CD14-positive monocyte (primary cell): ENCODE measurements around the gene MACROH2A1. TPM values are rescaled to one million over a fixed set of nuclear protein-coding genes. Genes with fewer than 3 reads are reported as not detected.

Experiments used
- DNase-seq, 3 donors: peaks; one replicate each; pipeline ENCODE4 v3.0.0-alpha.2; 2011 to 2022
- H2AFZ ChIP-seq: 2 replicates; pipeline ENCODE4 v1.6.0; 2012; ENCODE audit warnings: mild to moderate bottlenecking, low read depth, low read length, inconsistent platforms; ENCODE audit not compliant: insufficient read depth, poor library complexity, severe bottlenecking
- H3K27ac ChIP-seq, 2 donors: 1 replicate in 1 of 2; 2 replicates in 1 of 2; pipeline ENCODE4 v1.5.1; 2012 to 2013; ENCODE audit warnings: low read length in 2 of 2, control low read depth in 1 of 2, inconsistent platforms in 1 of 2, low read depth in 1 of 2, mild to moderate bottlenecking in 1 of 2
- H3K27me3 ChIP-seq, 2 donors: one replicate each; pipeline versions ENCODE4 v1.6.0 to v1.6.1; 2011 to 2013; ENCODE audit warnings: low read length in 2 of 2; ENCODE audit not compliant: control insufficient read depth in 2 of 2, insufficient read depth in 2 of 2
- H3K36me3 ChIP-seq, 2 donors: replicated peaks in 1 of 2; 1 replicate in 1 of 2; 2 replicates in 1 of 2; pipeline versions ENCODE4 v1.5.1 to v1.6.1; 2012 to 2013; ENCODE audit warnings: low read length in 2 of 2, control low read depth in 1 of 2, inconsistent platforms in 1 of 2, mild to moderate bottlenecking in 1 of 2; ENCODE audit not compliant: insufficient read depth in 2 of 2, control insufficient read depth in 1 of 2
- H3K4me1 ChIP-seq, 2 donors: 1 replicate in 1 of 2; 2 replicates in 1 of 2; pipeline versions ENCODE4 v1.5.1 to v1.6.1; 2012 to 2013; ENCODE audit warnings: low read length in 2 of 2, control low read depth in 1 of 2, inconsistent platforms in 1 of 2, mild to moderate bottlenecking in 1 of 2, moderate library complexity in 1 of 2; ENCODE audit not compliant: insufficient read depth in 2 of 2, control insufficient read depth in 1 of 2
- H3K4me2 ChIP-seq: replicated peaks from 2 replicates; pipeline ENCODE3; 2012; ENCODE audit warnings: low read length, moderate library complexity, mild to moderate bottlenecking; ENCODE audit not compliant: poor library complexity, severe bottlenecking; ENCODE audit errors: extremely low read depth
- H3K4me3 ChIP-seq, 3 experiments: fragments of 200-600 bp in 1 of 3; sonication (generic) in 1 of 3; replicated peaks in 1 of 3; 1 replicate in 2 of 3; 2 replicates in 1 of 3; pipeline ENCODE4 v1.5.1; 2011 to 2013; ENCODE audit warnings: low read length in 3 of 3, mild to moderate bottlenecking in 3 of 3, control low read depth in 2 of 3, low read depth in 2 of 3, inconsistent platforms in 1 of 3, moderate library complexity in 1 of 3
- H3K79me2 ChIP-seq: 2 replicates; pipeline ENCODE4 v1.6.0; 2012; ENCODE audit warnings: mild to moderate bottlenecking, control low read depth, inconsistent platforms, low read length, moderate library complexity; ENCODE audit not compliant: insufficient read depth
- H3K9ac ChIP-seq: 2 replicates; pipeline ENCODE4 v1.6.0; 2017; ENCODE audit warnings: low read length, mild to moderate bottlenecking; ENCODE audit not compliant: insufficient read depth, poor library complexity, severe bottlenecking
- H3K9me3 ChIP-seq, 2 donors: replicated peaks in 1 of 2; 1 replicate in 1 of 2; 2 replicates in 1 of 2; pipeline versions ENCODE4 v1.5.1 to v1.6.1; 2012 to 2013; ENCODE audit warnings: low read length in 2 of 2, control low read depth in 1 of 2; ENCODE audit not compliant: control insufficient read depth in 1 of 2, insufficient read depth in 1 of 2
- H4K20me1 ChIP-seq: 2 replicates; pipeline ENCODE4 v1.6.0; 2012; ENCODE audit warnings: mild to moderate bottlenecking, low read length, control low read depth, moderate library complexity; ENCODE audit not compliant: insufficient read depth
- H3K27ac Mint-ChIP-seq, 7 donors: one replicate each; pipeline ENCODE4 v1.8.0; 2020; ENCODE audit warnings: mild to moderate bottlenecking in 7 of 7, mixed read lengths in 7 of 7, moderate library complexity in 6 of 7, inconsistent platforms in 2 of 7
- H3K27me3 Mint-ChIP-seq, 3 donors: one replicate each; pipeline ENCODE4 v1.8.0; 2021 to 2022; ENCODE audit warnings: low read depth in 3 of 3, mild to moderate bottlenecking in 3 of 3, mixed read lengths in 3 of 3, moderate library complexity in 3 of 3, inconsistent platforms in 1 of 3
- H3K36me3 Mint-ChIP-seq, 2 donors: one replicate each; pipeline ENCODE4 v1.8.0; 2020; ENCODE audit warnings: mixed read lengths in 2 of 2, inconsistent platforms in 1 of 2, mild to moderate bottlenecking in 1 of 2
- H3K4me1 Mint-ChIP-seq: one replicate; pipeline ENCODE4 v1.8.0; 2020; ENCODE audit warnings: mild to moderate bottlenecking, mixed read lengths
- H3K4me3 Mint-ChIP-seq, 2 donors: one replicate each; pipeline ENCODE4 v1.8.0; 2020; ENCODE audit warnings: mild to moderate bottlenecking in 2 of 2, mixed read lengths in 2 of 2, moderate library complexity in 1 of 2
- H3K9me3 Mint-ChIP-seq, 7 donors: one replicate each; pipeline ENCODE4 v1.8.0; 2020 to 2022; ENCODE audit warnings: mixed read lengths in 7 of 7, mild to moderate bottlenecking in 6 of 7, moderate library complexity in 6 of 7, inconsistent platforms in 2 of 7
- WGBS: methylation state at CpG from one replicate; pipeline ENCODE4 v1.1.5; 2013; ENCODE audit warnings: missing lambda C conversion rate; ENCODE audit not compliant: insufficient coverage; 5-methylcytosine and 5-hydroxymethylcytosine counted together
- intact Hi-C, 2 donors: fragments of 100-400 bp; cut with micrococcal nuclease; formaldehyde crosslinking; loops; one replicate each; pipeline versions ENCODE4 v1.15.0 to v1.15.1; 2023
- polyA plus RNA-seq, 3 donors: library from polyadenylated mRNA; depleted of rRNA in 1 of 3; unstranded in 2 of 3; stranded (reverse) in 1 of 3; fragments of 300-500 nt in 2 of 3; fragments of >200 nt in 1 of 3; fragmentation: Illumina TruSeq in 2 of 3; gene quantifications; 1 replicate in 2 of 3; 2 replicates in 1 of 3; pipeline ENCODE4 v1.2.3, GENCODE V29; 2012 to 2021
- TF ChIP-seq, protein P1 (sequence below): fragments of 200-600 bp; IDR thresholded peaks from one replicate; pipeline ENCODE4 v1.8.0; 2022; ENCODE audit warnings: antibody characterized with exemption, mild to moderate bottlenecking

Gene MACROH2A1
- polyA plus RNA-seq, 3 donors: 352 to 443 (median 440) TPM

GRCh38 chr5:135440916-135441315 is 41.9 kb upstream of the MACROH2A1 start:
- intact Hi-C loops: no loop called here
- Mint-ChIP-seq H3K27ac (peak overlapping the region in 4 of 7 donors; percentile 1 to 70 (median 40)), H3K27me3 (peaks cover 0 to 3% (median 2%) of the 10 kb centered on the region in 3 donors), H3K4me3 (no peak overlapping the region), H3K9me3 (no peaks in the 10 kb centered on the region), H3K36me3 (peaks cover 3 to 7% of the 10 kb centered on the region in 2 donors), H3K4me1 (peaks cover 89% of the 10 kb centered on the region)
- H3K79me2 ChIP-seq: peaks cover 57% of the 10 kb centered on the region
- no peak overlapping the region for H3K4me3 ChIP-seq
- no peak overlapping the region for H2AFZ ChIP-seq
- peak overlapping the region in 1 of 2 donors; percentile 39 for H3K27ac ChIP-seq
- H3K27me3 ChIP-seq: no peaks in the 10 kb centered on the region
- no peaks in the 10 kb centered on the region for H4K20me1 ChIP-seq
- DNase-seq: peak in 1 of 3 donors; percentile 1
- peaks cover 94 to 95% of the 10 kb centered on the region in 2 donors for H3K4me1 ChIP-seq
- TF ChIP-seq, protein P1, sequence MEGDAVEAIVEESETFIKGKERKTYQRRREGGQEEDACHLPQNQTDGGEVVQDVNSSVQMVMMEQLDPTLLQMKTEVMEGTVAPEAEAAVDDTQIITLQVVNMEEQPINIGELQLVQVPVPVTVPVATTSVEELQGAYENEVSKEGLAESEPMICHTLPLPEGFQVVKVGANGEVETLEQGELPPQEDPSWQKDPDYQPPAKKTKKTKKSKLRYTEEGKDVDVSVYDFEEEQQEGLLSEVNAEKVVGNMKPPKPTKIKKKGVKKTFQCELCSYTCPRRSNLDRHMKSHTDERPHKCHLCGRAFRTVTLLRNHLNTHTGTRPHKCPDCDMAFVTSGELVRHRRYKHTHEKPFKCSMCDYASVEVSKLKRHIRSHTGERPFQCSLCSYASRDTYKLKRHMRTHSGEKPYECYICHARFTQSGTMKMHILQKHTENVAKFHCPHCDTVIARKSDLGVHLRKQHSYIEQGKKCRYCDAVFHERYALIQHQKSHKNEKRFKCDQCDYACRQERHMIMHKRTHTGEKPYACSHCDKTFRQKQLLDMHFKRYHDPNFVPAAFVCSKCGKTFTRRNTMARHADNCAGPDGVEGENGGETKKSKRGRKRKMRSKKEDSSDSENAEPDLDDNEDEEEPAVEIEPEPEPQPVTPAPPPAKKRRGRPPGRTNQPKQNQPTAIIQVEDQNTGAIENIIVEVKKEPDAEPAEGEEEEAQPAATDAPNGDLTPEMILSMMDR: no peak
- no peak overlapping the region for H3K4me2 ChIP-seq
- H3K9ac ChIP-seq: no peak overlapping the region
- 6% methylated on average over 2 of the region's 6 CpGs for WGBS
- H3K9me3 ChIP-seq: no peaks in the 10 kb centered on the region
- H3K36me3 ChIP-seq: no peaks in the 10 kb centered on the region

- Histone ChIP-seq H3K27me3 (no peaks in the 10 kb centered on the region), H3K4me3 (no peak overlapping the region), H2AFZ (no peak overlapping the region), H3K4me2 (no peak overlapping the region), H3K9me3 (no peaks in the 10 kb centered on the region), H3K36me3 (no peaks in the 10 kb centered on the region), H4K20me1 (no peaks in the 10 kb centered on the region), H3K4me1 (peaks cover 94 to 95% of the 10 kb centered on the region in 2 donors), H3K27ac (peak overlapping the region in 1 of 2 donors; percentile 40), H3K79me2 (peaks cover 51% of the 10 kb centered on the region), H3K9ac (no peak overlapping the region)
- peak overlapping the region in 4 of 7 donors; percentile 42 to 94 (median 67) for H3K27ac Mint-ChIP-seq
- peaks cover 0 to 3% (median 0%) of the 10 kb centered on the region in 3 donors for H3K27me3 Mint-ChIP-seq
- H3K9me3 Mint-ChIP-seq: no peaks in the 10 kb centered on the region
- H3K4me1 Mint-ChIP-seq: peaks cover 89% of the 10 kb centered on the region
- no peak overlapping the region for H3K4me3 Mint-ChIP-seq
- DNase-seq: peak in 1 of 3 donors; percentile 2
- peaks cover 3 to 7% of the 10 kb centered on the region in 2 donors for H3K36me3 Mint-ChIP-seq
- intact Hi-C loops: loop anchor here in 1 of 2 donors (5.0 kb wide), 1 partner anchor 42 kb away; the partner anchor contains the start of gene MACROH2A1
- TF ChIP-seq, protein P1: no peak
- 77% methylated on average over 8 of the region's 11 CpGs for WGBS
Measured at GRCh38 chr5:135439231-135440205, 40.5 kb upstream of the MACROH2A1 start.
